Thyroid gland (tissue), 4 donors: ENCODE results near the gene LGI4. TPM values are rescaled to one million over a fixed set of nuclear protein-coding genes. Genes with fewer than 3 reads are reported as not detected.

Experiments
- DNase-seq, 2 donors: peaks; one replicate each; pipeline ENCODE4 v3.0.0-alpha.2; 2019
- H3K27ac ChIP-seq, 3 donors: fragments of 200-600 bp; sonication (generic); 1 replicate in 2 of 3; 2 replicates in 1 of 3; pipeline ENCODE4 v1.5.1; 2016 to 2019; ENCODE audit warnings: mild to moderate bottlenecking in 1 of 3, moderate library complexity in 1 of 3
- H3K27me3 ChIP-seq: fragments of 200-600 bp; sonication (generic); one replicate; pipeline ENCODE4 v1.5.1; 2019
- H3K36me3 ChIP-seq, 2 donors: fragments of 200-600 bp; sonication (generic); one replicate each; pipeline ENCODE4 v1.5.1; 2016 to 2019
- H3K4me1 ChIP-seq, 2 donors: fragments of 200-600 bp; sonication (generic); one replicate each; pipeline ENCODE4 v1.5.1; 2017 to 2019
- H3K4me3 ChIP-seq, 3 donors: fragments of 200-600 bp; sonication (generic); replicated peaks in 1 of 3; 1 replicate in 2 of 3; 2 replicates in 1 of 3; pipeline ENCODE4 v1.5.1; 2016; ENCODE audit warnings: mild to moderate bottlenecking in 1 of 3
- H3K9me3 ChIP-seq: fragments of 200-600 bp; sonication (generic); one replicate; pipeline ENCODE4 v1.5.1; 2017
- CTCF ChIP-seq, 6 experiments: fragments of 200-600 bp in 3 of 6; fragments of 450-650 bp in 3 of 6; sonication (generic) in 3 of 6; IDR thresholded peaks; one replicate each; pipeline ENCODE4 v1.5.1; 2016 to 2019; ENCODE audit warnings: antibody characterized with exemption in 6 of 6, mild to moderate bottlenecking in 2 of 6, inconsistent platforms in 1 of 6, moderate library complexity in 1 of 6
- POLR2A ChIP-seq, 2 donors: fragments of 450-650 bp; IDR thresholded peaks; one replicate each; pipeline ENCODE4 v1.6.1; 2017; ENCODE audit warnings: antibody characterized with exemption in 2 of 2, mild to moderate bottlenecking in 2 of 2, moderate library complexity in 1 of 2
- WGBS, 2 donors: methylation state at CpG; one replicate each; pipeline ENCODE4 v1.1.5; 2017; 5-methylcytosine and 5-hydroxymethylcytosine counted together
- intact Hi-C: fragments of 100-400 bp; cut with DNase I; formaldehyde crosslinking; loops from one replicate; pipeline ENCODE4 v1.15.1; 2023
- total RNA-seq, 4 donors: library from RNA; depleted of rRNA; stranded (reverse); fragments of >200 nt; gene quantifications; one replicate each; pipeline ENCODE4 v1.2.3, GENCODE V29; 2016

LGI4 gene
- total RNA-seq, 4 donors from 2014 or later = 3.2 to 10.9 (median 6.9) TPM

GRCh38 chr19:35084509-35084762 is 50.4 kb downstream of the LGI4 start:
- 83 to 86% methylated on average over 3 of the region's 3 CpGs for WGBS, 2 donors
- Histone ChIP-seq H3K4me3 (no peak overlapping the region), H3K9me3 (no peaks in the 10 kb centered on the region), H3K36me3 (no peaks in the 10 kb centered on the region), H3K27ac (no peak overlapping the region), H3K27me3 (no peaks in the 10 kb centered on the region), H3K4me1 (no peaks in the 10 kb centered on the region)
- intact Hi-C loops = no loop called here
- TF ChIP-seq CTCF (IDR thresholded peaks at IDR 0.05) (no peak), POLR2A (IDR thresholded peaks at IDR 0.05) (no peak)
- DNase-seq = no peak

DNA sequence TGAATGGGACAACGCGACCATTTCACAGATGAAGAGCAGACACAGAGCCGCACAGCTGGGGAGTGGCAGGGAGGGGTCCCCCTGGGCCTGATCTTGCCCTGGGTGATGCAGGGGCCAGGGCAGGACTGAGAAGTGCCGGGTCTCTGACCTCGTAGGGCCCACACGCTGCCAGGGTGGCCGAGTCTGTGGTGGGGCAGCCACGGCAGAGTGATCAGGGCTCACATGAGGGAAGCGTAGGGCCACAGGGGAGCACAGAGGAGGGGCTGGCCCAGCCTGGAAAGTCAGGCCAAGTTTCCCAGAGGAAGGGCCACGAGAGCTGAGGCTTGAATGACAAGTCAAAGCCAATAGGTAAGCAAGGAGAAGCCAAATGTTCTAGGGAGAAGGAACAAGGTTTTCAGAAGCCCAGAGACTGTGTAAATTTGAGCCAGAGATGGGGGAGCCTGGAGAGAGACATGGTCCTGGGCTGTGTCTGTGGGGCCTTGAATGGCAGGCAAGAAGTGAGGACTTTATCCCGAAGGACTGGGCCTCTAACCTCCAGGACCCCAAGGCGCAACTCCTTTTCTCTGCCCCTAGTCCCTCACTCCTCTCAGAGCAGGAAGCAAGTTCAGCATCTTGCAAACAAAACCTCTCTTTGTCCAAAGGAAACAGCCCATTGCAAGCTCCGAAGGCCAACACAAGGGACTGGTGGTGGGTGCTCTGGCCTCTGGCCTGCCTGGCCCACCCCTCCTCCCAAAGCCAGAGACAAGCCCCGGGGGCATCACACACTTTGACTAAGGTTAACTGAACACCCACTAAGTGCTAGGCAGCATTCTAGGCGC is 51.0 kb downstream of the LGI4 start:
- 83 to 90% methylated on average over 14 to 15 of the region's 15 CpGs for WGBS, 2 donors
- intact Hi-C loops = no loop called here
- TF ChIP-seq CTCF (IDR thresholded peaks at IDR 0.05) (no peak), POLR2A (IDR thresholded peaks at IDR 0.05) (no peak)
- Histone ChIP-seq H3K36me3 (no peaks in the 10 kb centered on the region), H3K9me3 (no peaks in the 10 kb centered on the region), H3K27me3 (no peaks in the 10 kb centered on the region), H3K4me1 (no peaks in the 10 kb centered on the region), H3K27ac (no peak overlapping the region), H3K4me3 (no peak overlapping the region)
- no peak for DNase-seq

- TF ChIP-seq CTCF (IDR thresholded peaks at IDR 0.05) = no peak
- TF ChIP-seq POLR2A (IDR thresholded peaks at IDR 0.05) = no peak
- H3K36me3 ChIP-seq = no peaks in the 10 kb centered on the region
- no peaks in the 10 kb centered on the region for H3K4me1 ChIP-seq
- H3K4me3 ChIP-seq = no peak overlapping the region
- no peak for DNase-seq
- no peaks in the 10 kb centered on the region for H3K27me3 ChIP-seq
- intact Hi-C loops = no loop called here
- no peaks in the 10 kb centered on the region for H3K9me3 ChIP-seq
- no peak overlapping the region for H3K27ac ChIP-seq
- 84 to 87% methylated on average over 4 to 6 of the region's 6 CpGs for WGBS, 2 donors
Measured at GRCh38 chr19:35081201-35081600, 53.7 kb downstream of the LGI4 start.

- DNase-seq = no peak
- Histone ChIP-seq H3K27ac (no peak overlapping the region), H3K4me3 (no peak overlapping the region), H3K36me3 (no peaks in the 10 kb centered on the region), H3K27me3 (no peaks in the 10 kb centered on the region), H3K4me1 (no peaks in the 10 kb centered on the region), H3K9me3 (no peaks in the 10 kb centered on the region)
- TF ChIP-seq CTCF (IDR thresholded peaks at IDR 0.05) (no peak), POLR2A (IDR thresholded peaks at IDR 0.05) (no peak)
- WGBS, 2 donors = 75 to 87% methylated on average over 6 to 15 of the region's 16 CpGs
- intact Hi-C loops = no loop called here
Measured at GRCh38 chr19:35080613-35081170, 54.2 kb downstream of the LGI4 start.

GRCh38 chr19:35079826-35080225 is 55.0 kb downstream of the LGI4 start:
- DNase-seq = no peak
- Histone ChIP-seq H3K27ac (no peak overlapping the region), H3K4me1 (no peaks in the 10 kb centered on the region), H3K9me3 (no peaks in the 10 kb centered on the region), H3K36me3 (no peaks in the 10 kb centered on the region), H3K27me3 (no peaks in the 10 kb centered on the region), H3K4me3 (no peak overlapping the region)
- 85 to 88% methylated on average over 10 to 11 of the region's 14 CpGs for WGBS, 2 donors
- no peak for TF ChIP-seq CTCF (IDR thresholded peaks at IDR 0.05)
- TF ChIP-seq POLR2A (IDR thresholded peaks at IDR 0.05) = no peak
- intact Hi-C loops = no loop called here
